LoVo (cell line): ENCODE results near the gene ABRAXAS1.

Experiments used
- DNase-seq: peaks from one replicate; pipeline ENCODE4 v3.0.0-alpha.2; 2016; ENCODE audit warnings: low spot score

ABRAXAS1 gene

GRCh38 chr4:83454686-83455085 is 30.2 kb downstream of the ABRAXAS1 start:
- DNase-seq, result no peak

- DNase-seq, result no peak
Measured at GRCh38 chr4:83449009-83449408, 35.9 kb downstream of the ABRAXAS1 start.

- DNase-seq, result no peak
Measured at GRCh38 chr4:83440899-83441298, 44.0 kb downstream of the ABRAXAS1 start.

DNA sequence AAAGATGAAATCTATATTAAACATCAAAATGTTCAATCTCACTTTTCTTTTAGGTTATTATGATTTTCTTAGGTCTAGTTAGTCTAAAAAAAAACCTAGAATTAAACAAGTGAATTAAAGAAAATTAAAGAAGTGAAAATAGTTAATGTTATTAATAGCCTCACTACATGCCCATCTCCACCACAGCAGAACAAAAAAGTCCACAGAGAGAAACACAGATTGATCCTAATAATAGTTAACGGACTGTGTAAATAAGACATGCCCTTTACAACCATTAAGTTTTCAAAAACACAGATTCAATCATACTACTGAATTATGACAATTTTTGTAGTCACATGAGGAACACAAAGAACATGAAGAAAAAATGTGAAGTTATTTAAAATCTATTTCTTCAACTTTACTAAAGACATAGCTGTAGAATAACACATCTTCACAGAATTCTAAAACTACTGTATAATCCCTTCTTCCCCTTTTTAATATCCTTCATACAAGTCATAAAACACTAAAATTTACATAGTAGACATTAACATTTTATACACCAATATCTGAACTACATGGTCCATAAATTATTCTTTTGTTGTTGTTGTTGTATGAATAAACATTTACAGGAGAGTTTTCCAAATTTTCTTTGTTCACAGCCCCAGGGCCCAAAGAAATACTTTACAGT is 44.6 kb downstream of the ABRAXAS1 start:
- DNase-seq, result no peak

DNA sequence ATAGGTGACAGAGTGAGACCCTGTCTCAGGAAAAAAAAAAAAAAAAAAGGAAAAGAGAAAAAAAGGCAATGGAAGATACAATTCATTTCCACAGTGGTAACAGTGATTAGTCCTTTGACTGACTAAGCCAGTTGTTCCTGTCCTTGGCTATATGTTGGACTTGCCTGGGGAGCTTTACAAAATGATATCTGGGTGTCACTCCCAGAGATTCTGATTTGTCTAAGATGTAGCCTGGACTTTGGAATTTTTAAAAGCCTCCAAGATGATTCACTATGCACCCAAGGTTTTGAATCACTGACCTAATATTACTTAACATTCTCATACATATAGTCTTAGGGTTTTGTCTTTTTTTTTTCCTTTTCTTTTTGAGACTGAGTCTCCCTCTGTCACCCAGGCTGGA is 46.2 kb downstream of the ABRAXAS1 start:
- DNase-seq, result no peak

DNA sequence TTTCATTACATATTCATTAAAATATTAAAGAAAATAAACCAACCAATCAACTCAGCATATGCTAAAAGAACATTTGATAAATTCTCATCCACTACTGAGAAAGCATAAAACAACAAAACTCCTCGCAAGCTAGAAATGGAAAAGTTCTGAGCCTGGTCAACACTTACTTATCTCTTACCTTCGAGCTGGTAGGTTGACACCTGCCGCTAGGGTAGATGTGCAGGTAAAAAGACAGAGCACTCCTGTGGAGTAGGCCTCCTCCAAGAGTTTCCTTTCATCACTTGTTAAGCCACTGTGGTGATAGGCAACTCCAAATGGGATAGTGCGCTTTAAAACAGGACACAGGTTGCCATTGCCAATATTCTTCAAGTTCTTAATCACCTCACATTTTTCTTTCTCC is 48.2 kb downstream of the ABRAXAS1 start:
- DNase-seq, result no peak

DNA sequence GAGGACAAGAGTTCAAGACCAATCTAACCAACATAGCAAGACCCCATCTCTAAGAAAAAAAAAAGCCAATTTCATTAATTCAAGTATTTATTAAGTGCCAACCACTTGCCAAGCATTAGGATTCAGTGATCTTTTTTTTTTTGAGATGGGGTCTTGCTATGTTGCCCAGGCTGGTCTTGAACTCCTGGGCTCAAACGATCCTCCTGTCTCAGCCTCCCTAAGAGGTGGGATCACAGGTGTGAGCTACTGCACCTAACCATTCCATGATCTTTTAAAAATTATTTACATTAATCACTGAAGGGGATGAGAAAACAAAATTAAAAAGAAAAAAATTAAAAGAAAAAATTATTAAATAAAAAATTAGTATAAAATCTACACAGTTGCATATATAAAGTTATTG is 53.7 kb downstream of the ABRAXAS1 start:
- no peak for DNase-seq

DNA sequence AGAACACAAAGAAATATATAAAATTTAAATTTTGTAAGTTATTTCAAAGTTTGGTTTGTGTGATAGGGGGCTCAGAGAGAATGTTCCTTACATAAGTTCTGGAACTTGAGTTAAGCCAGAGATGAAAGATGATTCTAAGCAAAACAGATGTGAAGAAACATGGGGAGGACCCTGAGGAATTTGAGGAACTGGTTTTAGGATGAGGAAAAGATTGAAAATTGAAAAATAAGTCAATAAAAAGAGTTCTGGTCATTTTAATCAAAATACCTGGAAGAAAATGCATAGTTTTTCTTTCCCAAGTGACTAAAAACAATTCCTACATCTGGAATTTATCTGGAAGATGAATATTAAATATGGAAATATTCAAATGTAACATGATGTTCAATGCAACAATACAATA is 66.7 kb downstream of the ABRAXAS1 start:
- no peak for DNase-seq

GRCh38 chr4:83417566-83417965 is 67.3 kb downstream of the ABRAXAS1 start:
- no peak for DNase-seq

DNA sequence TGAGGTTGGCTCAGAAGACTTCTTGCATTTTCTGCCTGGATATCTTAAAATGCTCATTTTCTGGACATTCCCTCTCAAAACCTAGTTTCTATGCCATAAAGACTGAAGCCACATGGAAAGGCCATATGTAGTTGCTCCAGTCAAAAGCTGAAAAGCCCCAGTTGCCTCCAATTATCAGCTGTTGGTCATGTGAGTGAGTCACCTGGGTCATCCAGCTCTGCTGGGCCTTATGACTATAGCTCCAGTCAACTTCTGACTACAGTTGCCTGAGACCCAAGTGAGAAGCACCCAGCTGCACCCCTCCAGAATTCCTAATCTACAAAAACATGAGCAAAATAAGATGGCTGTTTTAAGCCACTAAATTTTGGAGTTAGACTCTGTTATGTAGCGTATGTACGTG is 71.2 kb downstream of the ABRAXAS1 start:
- no peak for DNase-seq
